ENCODE results near the gene SIX3. TPM values are rescaled to one million over a fixed set of nuclear protein-coding genes. Genes with fewer than 3 reads are reported as not detected.

The SIX3 gene
- total RNA-seq: not detected in 2 replicates

DNA sequence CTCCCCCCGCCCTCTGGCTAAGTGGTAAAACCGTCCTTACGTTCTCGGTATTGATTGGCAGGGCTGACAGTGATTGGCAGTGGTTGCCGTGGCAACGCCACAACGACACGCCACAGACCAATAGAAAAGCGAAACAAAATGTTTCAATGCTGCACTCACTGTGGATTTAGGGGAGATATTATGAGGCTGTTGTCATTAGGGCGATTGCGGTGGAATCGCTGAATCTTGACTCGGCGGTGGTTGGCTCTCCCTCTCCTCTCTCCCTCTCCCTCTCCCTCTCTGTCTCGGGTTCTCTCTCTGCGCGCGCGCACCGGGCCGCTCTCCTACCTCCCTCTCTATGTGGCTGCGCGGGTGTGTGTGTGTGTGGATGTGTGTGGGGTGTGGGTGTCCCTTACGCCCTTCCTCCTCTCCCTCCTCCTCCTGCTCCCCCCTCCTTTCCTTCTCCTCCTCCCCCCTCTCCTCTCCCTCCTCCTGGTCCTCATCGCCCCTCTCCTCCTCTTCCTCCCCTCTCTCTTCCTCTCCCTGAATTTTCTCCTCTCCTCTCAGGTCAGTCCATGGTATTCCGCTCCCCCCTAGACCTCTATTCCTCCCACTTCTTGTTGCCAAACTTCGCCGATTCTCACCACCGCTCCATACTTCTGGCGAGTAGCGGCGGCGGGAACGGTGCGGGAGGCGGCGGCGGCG is at the start of gene SIX3:
Gene SIX3, plus strand, starts transcription at position 152 of the 684 bp plus-strand sequence. Its CDS starts 403 bp downstream, at position 555.

Other genes with a start within 250 kb of the SIX3 start
- gene SIX2, start 67.8 kb downstream of the SIX3 start, total RNA-seq: 0.32 and 0.91 TPM in 2 replicates